Ovary (tissue), 3 donors: ENCODE results near the gene PTRH2.

Experiments
- EP300 ChIP-seq: sonication (generic); formaldehyde crosslinking; IDR thresholded peaks from one replicate; pipeline ENCODE4 v1.6.1; 2017; ENCODE audit warnings: antibody characterized with exemption
- POLR2A ChIP-seq: fragments of 450-650 bp; IDR thresholded peaks from one replicate; pipeline ENCODE4 v1.6.1; 2017; ENCODE audit warnings: antibody characterized with exemption, mild to moderate bottlenecking, moderate library complexity
- TF ChIP-seq, protein P1 (sequence below), 3 donors: fragments of 450-650 bp in 2 of 3; fragments of 200-600 bp in 1 of 3; IDR thresholded peaks; one replicate each; pipeline versions ENCODE4 v1.5.1 to v1.8.0; 2016 to 2022; ENCODE audit warnings: antibody characterized with exemption in 3 of 3, mild to moderate bottlenecking in 1 of 3
- donor health status: DM: no; HTN: no; CAD: no.

DNA sequence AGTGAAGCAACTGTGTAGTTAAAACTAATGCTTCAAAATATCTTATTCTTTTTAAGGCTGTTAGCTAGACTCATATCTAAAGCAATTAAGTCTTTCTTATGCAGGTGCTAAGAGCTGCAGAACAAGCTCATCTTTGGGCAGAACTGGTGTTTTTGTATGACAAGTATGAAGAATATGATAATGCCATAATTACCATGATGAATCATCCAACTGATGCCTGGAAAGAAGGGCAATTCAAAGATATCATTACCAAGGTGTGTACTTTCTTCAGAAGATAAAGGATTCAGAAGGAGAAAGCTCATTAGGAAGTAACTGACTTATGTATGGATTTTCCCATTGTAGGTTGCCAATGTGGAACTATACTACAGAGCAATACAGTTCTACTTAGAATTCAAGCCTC, 23.9 kb downstream of the PTRH2 start:
- TF ChIP-seq POLR2A (no peak), EP300 (no peak)
- TF ChIP-seq, protein P1, sequence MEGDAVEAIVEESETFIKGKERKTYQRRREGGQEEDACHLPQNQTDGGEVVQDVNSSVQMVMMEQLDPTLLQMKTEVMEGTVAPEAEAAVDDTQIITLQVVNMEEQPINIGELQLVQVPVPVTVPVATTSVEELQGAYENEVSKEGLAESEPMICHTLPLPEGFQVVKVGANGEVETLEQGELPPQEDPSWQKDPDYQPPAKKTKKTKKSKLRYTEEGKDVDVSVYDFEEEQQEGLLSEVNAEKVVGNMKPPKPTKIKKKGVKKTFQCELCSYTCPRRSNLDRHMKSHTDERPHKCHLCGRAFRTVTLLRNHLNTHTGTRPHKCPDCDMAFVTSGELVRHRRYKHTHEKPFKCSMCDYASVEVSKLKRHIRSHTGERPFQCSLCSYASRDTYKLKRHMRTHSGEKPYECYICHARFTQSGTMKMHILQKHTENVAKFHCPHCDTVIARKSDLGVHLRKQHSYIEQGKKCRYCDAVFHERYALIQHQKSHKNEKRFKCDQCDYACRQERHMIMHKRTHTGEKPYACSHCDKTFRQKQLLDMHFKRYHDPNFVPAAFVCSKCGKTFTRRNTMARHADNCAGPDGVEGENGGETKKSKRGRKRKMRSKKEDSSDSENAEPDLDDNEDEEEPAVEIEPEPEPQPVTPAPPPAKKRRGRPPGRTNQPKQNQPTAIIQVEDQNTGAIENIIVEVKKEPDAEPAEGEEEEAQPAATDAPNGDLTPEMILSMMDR (IDR thresholded peaks at IDR 0.05): no peak
